NT2/D1 (cell line): Measurements from ENCODE around the gene UQCR11.

Source experiments
- SUZ12 ChIP-seq: IDR thresholded peaks from 2 replicates; pipeline ENCODE4 v1.6.1; 2011; ENCODE audit not compliant: insufficient read length, insufficient read depth; ENCODE audit errors: extremely low read depth
- YY1 ChIP-seq: IDR thresholded peaks from 2 replicates; pipeline ENCODE4 v1.6.1; 2011; ENCODE audit not compliant: insufficient read length, insufficient read depth
- ZNF274 ChIP-seq: IDR thresholded peaks from 2 replicates; pipeline ENCODE4 v1.6.1; 2011; ENCODE audit warnings: mild to moderate bottlenecking, low read depth, low read length

GRCh38 chr19:1585243-1585580 is 20.1 kb downstream of the UQCR11 start:
- TF ChIP-seq YY1 (no peak), ZNF274 (no peak), SUZ12 (no peak)
